GM23338 (cell line): ENCODE results near the gene TOP2A.
"Not testable (repeated sequence)": the region's sequence is repeated elsewhere in the genome, so short reads cannot be mapped to it uniquely, and the experiment has no call there.

Experiments used
- CREB1 ChIP-seq: fragments of 250-450 bp; sonication (Bioruptor Pico); IDR thresholded peaks from 2 replicates; pipeline ENCODE4 v1.5.0; 2020; ENCODE audit warnings: low read depth, mild to moderate bottlenecking, moderate library complexity
- CTCF ChIP-seq, 2 experiments: fragments of 200-600 bp in 1 of 2; sonication (generic) in 1 of 2; conservative IDR thresholded peaks; 2 replicates each; pipeline versions ENCODE4 v1.5.1 to v1.6.1; 2016 to 2017; ENCODE audit warnings: antibody characterized with exemption in 2 of 2, low read depth in 2 of 2, mild to moderate bottlenecking in 2 of 2, moderate library complexity in 1 of 2
- ETS1 ChIP-seq: IDR thresholded peaks from 2 replicates; pipeline ENCODE4 v1.6.1; 2016; ENCODE audit warnings: antibody characterized with exemption
- EZH2 ChIP-seq: fragments of 200-600 bp; sonication (generic); IDR thresholded peaks from one replicate; pipeline ENCODE4 v1.8.0; 2017; ENCODE audit warnings: antibody characterized with exemption, mild to moderate bottlenecking, low read depth; ENCODE audit not compliant: unreplicated experiment
- EZH2phosphoT487 ChIP-seq: fragments of 200-600 bp; sonication (generic); IDR thresholded peaks from one replicate; pipeline ENCODE4 v1.8.1; 2018; ENCODE audit warnings: antibody characterized with exemption; ENCODE audit not compliant: unreplicated experiment
- JUNB ChIP-seq: IDR thresholded peaks from one replicate; pipeline ENCODE4 v1.6.1; 2016; ENCODE audit warnings: antibody characterized with exemption; ENCODE audit not compliant: unreplicated experiment
- NANOG ChIP-seq: IDR thresholded peaks from 2 replicates; pipeline ENCODE4 v1.6.1; 2016; ENCODE audit warnings: antibody characterized with exemption, borderline replicate concordance
- POLR2AphosphoS5 ChIP-seq: IDR thresholded peaks from 2 replicates; pipeline ENCODE4 v1.6.1; 2016; ENCODE audit warnings: antibody characterized with exemption, low read depth
- REST ChIP-seq: IDR thresholded peaks from one replicate; pipeline ENCODE4 v1.6.1; 2018; ENCODE audit warnings: antibody characterized with exemption; ENCODE audit not compliant: unreplicated experiment
- STAT1 ChIP-seq: IDR thresholded peaks from one replicate; pipeline ENCODE4 v1.6.1; 2016; ENCODE audit warnings: antibody characterized with exemption; ENCODE audit not compliant: unreplicated experiment
- ZNF114 ChIP-seq: fragments of 250-450 bp; sonication (Bioruptor Pico); IDR thresholded peaks from 2 replicates; pipeline ENCODE4 v1.5.0; 2020; ENCODE audit warnings: mild to moderate bottlenecking, moderate library complexity

GRCh38 chr17:40409540-40409939, 8.2 kb downstream of the TOP2A start:
- not testable (repeated sequence) for TF ChIP-seq CTCF (conservative IDR thresholded peaks at IDR 0.05; ENCODE audit: low read depth in 2 of 2); EZH2phosphoT487; NANOG; ETS1; REST; EZH2; POLR2AphosphoS5; JUNB; ZNF114 (CRISPR knock-in tag); CREB1; STAT1
